OCI-LY3 (cell line): ENCODE data around the gene IL22RA1.

Experiments used
- H2AFZ ChIP-seq: fragments of 200-600, 300-600 bp; shearing (Covaris generic); 2 replicates; pipeline ENCODE4 v1.6.0; 2014; ENCODE audit warnings: antibody characterized with exemption, low read depth, low read length
- H3K27ac ChIP-seq: fragments of 200-600, 300-600 bp; sonication (generic); 2 replicates; pipeline ENCODE4 v1.5.1; 2014; ENCODE audit warnings: mild to moderate bottlenecking, low read length, moderate library complexity, mixed read lengths
- H3K27me3 ChIP-seq: fragments of 200-600, 300-600 bp; sonication (generic); 2 replicates; pipeline ENCODE4 v1.6.1; 2014; ENCODE audit warnings: low read depth, low read length, mixed read lengths
- H3K36me3 ChIP-seq: fragments of 200-600, 300-600 bp; sonication (generic); replicated peaks from 2 replicates; pipeline ENCODE3; 2014; ENCODE audit warnings: low read depth, low read length, mixed read lengths
- H3K4me1 ChIP-seq: fragments of 300-600, 200-600 bp; sonication (generic); 2 replicates; pipeline ENCODE4 v1.6.1; 2014; ENCODE audit warnings: low read length, mixed read lengths
- H3K4me2 ChIP-seq: fragments of 200-600, 300-600 bp; sonication (generic); 2 replicates; pipeline ENCODE4 v1.6.1; 2014; ENCODE audit warnings: low read length, mixed read lengths
- H3K4me3 ChIP-seq: fragments of 300-600, 200-600 bp; sonication (generic); 2 replicates; pipeline ENCODE4 v1.5.1; 2014; ENCODE audit warnings: antibody characterized with exemption, mild to moderate bottlenecking, low read length, moderate library complexity
- H3K79me2 ChIP-seq: fragments of 300-600, 200-600 bp; shearing (Covaris generic); 2 replicates; pipeline ENCODE4 v1.6.1; 2014; ENCODE audit warnings: mild to moderate bottlenecking, low read length, mixed read lengths
- H3K9ac ChIP-seq: fragments of 300-600, 200-600 bp; shearing (Covaris generic); 2 replicates; pipeline ENCODE4 v1.6.0; 2014; ENCODE audit warnings: mild to moderate bottlenecking, low read length, moderate library complexity
- H3K9me3 ChIP-seq: fragments of 200-600, 300-600 bp; shearing (Covaris generic); 2 replicates; pipeline ENCODE4 v1.6.1; 2014; ENCODE audit warnings: low read length, mixed read lengths; ENCODE audit not compliant: insufficient read depth
- H4K20me1 ChIP-seq: fragments of 200-600, 300-600 bp; sonication (generic); 2 replicates; pipeline ENCODE4 v1.6.1; 2016; ENCODE audit warnings: low read length, mixed read lengths; ENCODE audit not compliant: insufficient read depth
- CTCF ChIP-seq: fragments of 200-600, 300-600 bp; sonication (generic); IDR thresholded peaks from 2 replicates; pipeline ENCODE4 v1.5.1; 2014; ENCODE audit warnings: antibody characterized with exemption, low read length, low read depth
- EZH2phosphoT487 ChIP-seq: fragments of 200-600 bp; shearing (Covaris generic); IDR thresholded peaks from 2 replicates; pipeline ENCODE4 v1.6.1; 2018; ENCODE audit warnings: antibody characterized with exemption, mixed run types, low read depth

Gene IL22RA1

GRCh38 chr1:24096009-24096738, 46.8 kb downstream of the IL22RA1 start:
- TF ChIP-seq EZH2phosphoT487 (no peak), CTCF (no peak)
- Histone ChIP-seq H3K4me2 (no peak overlapping the region), H3K36me3 (no peaks in the 10 kb centered on the region), H3K9ac (no peak overlapping the region), H3K9me3 (no peaks in the 10 kb centered on the region), H3K79me2 (no peaks in the 10 kb centered on the region), H3K4me3 (no peak overlapping the region), H3K27me3 (no peaks in the 10 kb centered on the region), H3K4me1 (no peaks in the 10 kb centered on the region), H3K27ac (no peak overlapping the region), H2AFZ (no peak overlapping the region), H4K20me1 (no peaks in the 10 kb centered on the region)

GRCh38 chr1:24095140-24095859, 47.6 kb downstream of the IL22RA1 start:
- no peaks in the 10 kb centered on the region for H3K36me3 ChIP-seq
- H3K27ac ChIP-seq = no peak overlapping the region
- H3K4me1 ChIP-seq = no peaks in the 10 kb centered on the region
- H3K79me2 ChIP-seq = no peaks in the 10 kb centered on the region
- no peak overlapping the region for H3K4me3 ChIP-seq
- no peaks in the 10 kb centered on the region for H4K20me1 ChIP-seq
- H3K9me3 ChIP-seq = no peaks in the 10 kb centered on the region
- no peak overlapping the region for H2AFZ ChIP-seq
- H3K9ac ChIP-seq = no peak overlapping the region
- no peaks in the 10 kb centered on the region for H3K27me3 ChIP-seq
- no peak overlapping the region for H3K4me2 ChIP-seq
- no peak for TF ChIP-seq CTCF
- TF ChIP-seq EZH2phosphoT487 = no peak

- Histone ChIP-seq H3K4me2 (no peak overlapping the region), H3K4me3 (no peak overlapping the region), H4K20me1 (no peaks in the 10 kb centered on the region), H3K79me2 (no peaks in the 10 kb centered on the region), H3K9ac (no peak overlapping the region), H3K9me3 (no peaks in the 10 kb centered on the region), H3K27ac (no peak overlapping the region), H2AFZ (no peak overlapping the region), H3K27me3 (no peaks in the 10 kb centered on the region), H3K4me1 (no peaks in the 10 kb centered on the region), H3K36me3 (no peaks in the 10 kb centered on the region)
- no peak for TF ChIP-seq CTCF
- no peak for TF ChIP-seq EZH2phosphoT487
Observed at GRCh38 chr1:24094554-24094953, 48.4 kb downstream of the IL22RA1 start.

- Histone ChIP-seq H3K27ac (no peak overlapping the region), H3K27me3 (no peaks in the 10 kb centered on the region), H3K36me3 (no peaks in the 10 kb centered on the region), H2AFZ (no peak overlapping the region), H4K20me1 (no peaks in the 10 kb centered on the region), H3K4me2 (no peak overlapping the region), H3K9me3 (no peaks in the 10 kb centered on the region), H3K79me2 (no peaks in the 10 kb centered on the region), H3K9ac (no peak overlapping the region), H3K4me3 (no peak overlapping the region), H3K4me1 (no peaks in the 10 kb centered on the region)
- TF ChIP-seq CTCF (no peak), EZH2phosphoT487 (no peak)
Observed at GRCh38 chr1:24093732-24094131, 49.2 kb downstream of the IL22RA1 start.
